Hepatocyte (in vitro differentiated cells): ENCODE results near the gene SMIM41.

Source experiments
- EZH2 ChIP-seq: fragments of 200-600 bp; sonication (generic); IDR thresholded peaks from 2 replicates; pipeline ENCODE4 v1.6.1; 2016; ENCODE audit warnings: antibody characterized with exemption, mild to moderate bottlenecking, borderline replicate concordance
- TF ChIP-seq, protein P1 (sequence below): fragments of 200-600 bp; sonication (generic); IDR thresholded peaks from 2 replicates; pipeline ENCODE4 v1.5.1; 2016; ENCODE audit warnings: antibody characterized with exemption, mild to moderate bottlenecking; ENCODE audit not compliant: poor library complexity

- TF ChIP-seq, protein P1, sequence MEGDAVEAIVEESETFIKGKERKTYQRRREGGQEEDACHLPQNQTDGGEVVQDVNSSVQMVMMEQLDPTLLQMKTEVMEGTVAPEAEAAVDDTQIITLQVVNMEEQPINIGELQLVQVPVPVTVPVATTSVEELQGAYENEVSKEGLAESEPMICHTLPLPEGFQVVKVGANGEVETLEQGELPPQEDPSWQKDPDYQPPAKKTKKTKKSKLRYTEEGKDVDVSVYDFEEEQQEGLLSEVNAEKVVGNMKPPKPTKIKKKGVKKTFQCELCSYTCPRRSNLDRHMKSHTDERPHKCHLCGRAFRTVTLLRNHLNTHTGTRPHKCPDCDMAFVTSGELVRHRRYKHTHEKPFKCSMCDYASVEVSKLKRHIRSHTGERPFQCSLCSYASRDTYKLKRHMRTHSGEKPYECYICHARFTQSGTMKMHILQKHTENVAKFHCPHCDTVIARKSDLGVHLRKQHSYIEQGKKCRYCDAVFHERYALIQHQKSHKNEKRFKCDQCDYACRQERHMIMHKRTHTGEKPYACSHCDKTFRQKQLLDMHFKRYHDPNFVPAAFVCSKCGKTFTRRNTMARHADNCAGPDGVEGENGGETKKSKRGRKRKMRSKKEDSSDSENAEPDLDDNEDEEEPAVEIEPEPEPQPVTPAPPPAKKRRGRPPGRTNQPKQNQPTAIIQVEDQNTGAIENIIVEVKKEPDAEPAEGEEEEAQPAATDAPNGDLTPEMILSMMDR = no peak
- TF ChIP-seq EZH2 = no peak
Observed at GRCh38 chr12:52049286-52049685, 30.2 kb upstream of the SMIM41 start.
